Activated T-cell treated with anti-CD3 and anti-CD28 coated beads for 1 hour (primary cell): Measurements from ENCODE around the gene SEMA6A.

Source experiments
- DNase-seq: peaks from one replicate; pipeline ENCODE4 v3.0.0-alpha.2; 2020; ENCODE audit warnings: low read depth

SEMA6A gene

DNA sequence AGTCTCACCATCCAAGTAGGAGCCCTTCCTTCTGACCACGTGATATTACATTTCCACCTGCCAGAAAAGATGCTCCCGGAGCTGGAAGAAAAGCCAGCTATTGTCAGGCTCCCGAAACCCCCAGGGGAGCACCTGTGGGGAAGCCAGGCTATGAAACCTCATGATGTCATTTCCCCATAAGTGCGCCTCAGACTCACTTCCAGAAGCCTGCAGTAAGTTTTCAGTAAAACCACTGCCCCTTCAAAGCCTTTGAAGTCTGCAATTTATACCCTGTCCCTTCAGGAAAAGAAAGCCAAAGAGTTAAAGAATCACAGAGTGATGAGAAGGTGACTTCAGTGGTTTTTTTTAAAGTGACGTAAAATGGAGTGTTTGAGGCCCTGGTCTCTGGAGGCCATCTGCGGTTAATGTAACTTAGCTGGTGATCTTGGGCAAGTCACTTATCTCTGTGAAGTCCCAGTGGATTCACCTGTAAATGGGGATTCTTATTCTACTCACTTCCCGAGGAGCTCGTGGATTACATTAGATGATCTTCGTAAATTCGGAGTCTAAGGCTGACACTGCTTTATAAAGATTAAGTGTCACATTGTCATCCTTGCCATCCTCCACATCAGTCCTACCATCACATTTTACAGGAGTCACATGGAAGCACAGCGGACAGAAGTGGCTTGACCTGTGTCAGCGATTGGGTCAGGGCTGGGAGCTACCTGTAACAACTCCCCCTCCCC, 2.6 kb upstream of the SEMA6A start:
- no peak for DNase-seq

DNA sequence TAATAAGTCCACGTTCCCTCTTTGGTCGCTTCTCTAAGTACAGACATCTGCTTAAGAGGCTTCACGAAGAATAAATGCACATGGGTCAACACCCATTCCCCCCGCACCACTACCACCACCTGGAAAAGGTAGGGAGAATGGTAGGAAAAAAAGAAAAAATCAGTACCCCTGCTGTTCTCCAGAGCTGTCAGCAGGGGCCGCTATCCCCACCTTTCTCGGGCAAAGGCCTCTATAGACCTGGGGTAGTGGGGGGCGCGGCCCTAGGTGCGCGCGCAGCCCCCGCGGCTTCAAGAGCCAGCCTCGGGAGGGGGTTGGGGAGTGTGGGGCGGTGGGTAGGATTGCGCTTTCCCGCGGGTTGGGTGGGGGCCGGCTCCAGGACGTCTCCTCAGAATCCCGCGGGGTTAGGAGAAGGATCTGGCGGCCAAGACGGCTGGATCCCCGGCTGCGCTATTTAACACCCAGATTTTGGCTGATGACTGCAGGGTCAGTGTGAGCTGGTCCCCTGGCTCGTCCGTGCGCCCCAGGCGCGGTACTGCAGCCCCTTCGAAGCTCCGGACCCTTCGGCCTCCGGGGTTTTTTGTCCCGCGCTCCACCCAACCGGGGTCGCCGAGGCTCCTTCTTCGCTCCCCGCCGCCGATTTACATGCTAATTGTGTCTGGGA, 1.6 kb upstream of the SEMA6A start:
- no peak for DNase-seq

DNA sequence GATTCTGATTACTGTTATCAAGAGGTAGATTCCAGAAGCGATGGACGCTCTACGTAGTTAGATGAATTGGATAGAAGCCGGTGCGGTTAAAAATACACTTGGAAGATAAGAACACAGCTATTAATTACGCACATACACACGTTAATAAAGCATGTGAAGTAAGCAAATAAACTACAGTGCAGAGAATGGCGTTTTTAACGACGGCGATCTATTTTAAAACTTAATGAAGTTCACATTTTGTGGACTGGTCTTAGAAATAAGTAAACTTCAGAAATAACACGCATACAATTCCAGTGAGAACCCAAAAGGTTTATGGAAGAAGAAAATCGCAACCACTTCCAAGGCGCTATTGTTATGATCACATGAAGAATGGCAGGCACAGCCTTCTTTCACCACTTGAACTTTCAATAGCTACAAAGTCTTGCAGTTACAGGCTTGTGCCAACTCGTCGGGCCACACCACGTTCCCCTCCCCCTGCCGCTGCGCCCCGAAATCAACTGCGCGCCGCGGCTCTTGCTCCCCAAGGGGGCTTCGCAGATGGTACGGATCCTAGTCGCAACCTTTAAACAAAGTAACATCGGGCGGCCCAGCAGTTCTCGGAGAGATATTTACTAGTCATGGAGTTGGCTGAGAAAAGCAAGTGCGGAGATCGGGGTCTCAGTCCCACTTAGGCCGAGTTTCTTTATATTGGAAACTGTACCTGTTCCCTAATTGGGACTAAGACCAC, 866 bp upstream of the SEMA6A start:
- no peak for DNase-seq

DNA sequence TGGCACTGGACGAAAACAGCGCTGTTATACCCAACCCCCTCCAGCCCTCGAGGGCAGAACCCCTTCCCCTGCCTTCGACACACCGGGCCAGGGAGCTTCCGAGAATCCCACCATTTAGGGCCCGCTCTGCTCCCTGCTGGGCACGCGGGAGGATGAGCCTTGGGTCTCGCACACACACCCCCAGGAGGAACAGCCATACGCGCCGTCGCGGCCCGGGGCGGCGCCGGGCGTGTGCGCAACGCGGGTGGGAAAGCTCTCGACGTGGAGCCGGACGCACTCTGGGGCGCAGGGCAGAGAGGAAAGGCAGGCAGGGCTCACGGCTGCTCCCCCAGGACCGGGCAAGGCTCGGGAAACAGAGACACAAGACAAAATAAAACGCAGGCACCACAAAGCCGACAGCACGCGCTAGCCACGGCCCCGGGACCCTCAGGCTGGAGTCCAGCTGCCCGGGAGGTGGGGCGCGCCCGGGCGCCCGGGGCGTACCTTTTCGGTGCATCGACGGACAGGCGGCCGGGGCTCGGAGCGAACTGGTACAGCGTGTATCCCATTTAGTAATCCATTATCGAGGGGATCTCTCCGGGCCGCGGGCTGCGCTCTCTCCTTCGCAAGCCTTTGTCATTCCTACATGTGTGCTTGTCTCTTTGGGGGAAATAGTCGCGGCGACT, 789 bp downstream of the SEMA6A start:
- no peak for DNase-seq

GRCh38 chr5:116573279-116573701, 1.3 kb downstream of the SEMA6A start:
- DNase-seq, result no peak

DNA sequence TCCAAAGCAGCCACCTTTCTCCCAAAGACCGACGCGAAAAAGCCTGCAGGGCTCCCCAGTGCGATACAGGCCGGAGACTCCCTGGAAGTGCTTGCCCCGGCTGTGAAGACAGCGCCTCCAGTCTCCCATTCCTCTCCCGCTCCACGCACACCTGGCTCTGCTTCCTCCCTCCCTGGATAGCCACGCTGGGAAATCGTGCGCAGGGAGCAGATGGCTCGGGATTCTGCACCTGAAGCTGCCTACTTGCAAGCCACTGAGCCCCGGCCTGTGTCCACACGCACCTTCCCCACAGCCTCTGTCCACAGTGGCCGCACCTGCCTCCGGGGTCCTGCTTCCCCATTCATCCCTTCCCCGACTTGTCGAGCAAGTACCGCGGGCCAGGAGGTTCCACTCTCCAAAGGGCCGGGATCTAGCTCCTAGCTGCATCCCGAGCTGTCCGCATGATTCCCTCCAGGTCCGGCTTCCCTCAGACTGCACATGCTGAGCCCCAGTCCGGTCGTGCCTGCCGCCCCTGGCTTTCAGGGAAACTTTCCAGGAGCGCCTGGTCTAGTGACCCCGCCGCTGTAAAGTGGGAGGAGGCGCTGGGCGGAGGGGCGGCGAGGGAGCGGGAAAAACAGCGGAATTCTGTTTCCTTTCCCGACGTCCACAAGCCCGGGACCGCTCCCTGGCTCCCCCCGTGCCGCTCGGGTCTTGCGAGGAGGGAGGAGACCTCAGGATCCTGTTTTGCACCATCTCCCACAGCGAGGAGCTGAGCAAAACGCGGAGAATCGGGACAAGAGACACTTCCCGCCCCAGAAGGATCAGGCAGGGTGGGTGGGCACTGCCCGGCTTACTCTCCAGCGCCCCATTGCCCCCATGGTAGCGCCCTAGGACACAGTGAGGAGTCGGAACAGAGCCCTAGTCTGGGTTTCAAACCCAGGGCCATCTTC, 2.0 kb downstream of the SEMA6A start:
- DNase-seq, result no peak

DNA sequence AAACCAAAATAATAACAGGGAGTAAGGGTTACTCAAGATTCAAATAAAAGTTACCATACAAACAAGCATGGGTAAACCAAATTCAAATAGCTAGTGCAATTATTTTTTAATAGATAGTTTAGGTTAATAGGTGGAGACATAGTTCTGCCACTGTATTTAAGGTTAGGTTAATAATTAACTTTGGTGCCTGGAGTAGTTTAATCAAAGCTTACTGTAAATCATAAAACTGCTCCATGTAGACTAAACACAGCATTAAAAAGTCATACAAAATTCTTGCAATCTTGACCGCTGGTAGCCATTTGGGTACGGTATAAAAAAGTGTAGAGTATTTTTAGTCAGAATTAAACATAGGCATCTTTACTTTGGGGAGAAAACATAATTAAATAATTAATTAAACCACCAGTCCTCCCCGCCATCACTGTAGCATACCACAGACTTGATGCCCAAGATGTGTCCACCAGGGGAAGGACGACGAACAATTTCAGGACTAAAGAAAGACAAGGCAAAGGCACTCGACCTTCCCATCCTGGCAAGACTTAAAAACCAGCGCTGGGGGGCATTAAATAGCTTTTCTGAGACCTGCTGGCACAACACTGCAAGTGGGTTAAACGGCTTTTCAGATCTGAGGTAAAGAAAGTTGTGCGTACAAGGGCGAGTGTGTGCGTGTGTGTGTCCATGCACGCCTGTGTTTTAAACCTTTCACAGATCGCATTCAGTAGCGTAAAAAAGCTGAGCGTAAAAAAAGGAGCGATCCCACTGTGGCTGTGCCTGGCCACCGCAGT, 2.9 kb downstream of the SEMA6A start:
- no peak for DNase-seq

GRCh38 chr5:116569999-116570398, 4.6 kb downstream of the SEMA6A start:
- no peak for DNase-seq

- no peak for DNase-seq
These were observed 7.5 kb downstream of the SEMA6A start for GRCh38 chr5:116567106-116567505.

DNA sequence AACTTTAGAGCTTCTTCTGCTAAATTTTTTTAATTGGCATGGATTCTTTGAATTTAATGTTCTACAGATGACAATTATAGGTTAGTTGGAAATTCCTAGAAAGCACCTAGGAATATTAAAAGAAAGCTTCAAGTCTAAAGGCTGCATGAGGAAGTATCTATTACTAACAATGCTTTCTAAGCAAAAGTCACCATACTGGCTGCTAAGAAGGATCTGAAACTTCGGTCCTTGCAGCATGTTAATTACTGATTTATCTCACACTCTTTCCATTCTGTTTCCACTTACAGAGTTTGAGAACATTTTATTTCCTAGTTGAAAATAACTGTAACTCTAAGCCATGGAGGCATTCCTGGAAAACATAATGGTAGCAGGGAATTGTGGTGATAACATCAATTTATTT, 8.4 kb downstream of the SEMA6A start:
- no peak for DNase-seq

DNA sequence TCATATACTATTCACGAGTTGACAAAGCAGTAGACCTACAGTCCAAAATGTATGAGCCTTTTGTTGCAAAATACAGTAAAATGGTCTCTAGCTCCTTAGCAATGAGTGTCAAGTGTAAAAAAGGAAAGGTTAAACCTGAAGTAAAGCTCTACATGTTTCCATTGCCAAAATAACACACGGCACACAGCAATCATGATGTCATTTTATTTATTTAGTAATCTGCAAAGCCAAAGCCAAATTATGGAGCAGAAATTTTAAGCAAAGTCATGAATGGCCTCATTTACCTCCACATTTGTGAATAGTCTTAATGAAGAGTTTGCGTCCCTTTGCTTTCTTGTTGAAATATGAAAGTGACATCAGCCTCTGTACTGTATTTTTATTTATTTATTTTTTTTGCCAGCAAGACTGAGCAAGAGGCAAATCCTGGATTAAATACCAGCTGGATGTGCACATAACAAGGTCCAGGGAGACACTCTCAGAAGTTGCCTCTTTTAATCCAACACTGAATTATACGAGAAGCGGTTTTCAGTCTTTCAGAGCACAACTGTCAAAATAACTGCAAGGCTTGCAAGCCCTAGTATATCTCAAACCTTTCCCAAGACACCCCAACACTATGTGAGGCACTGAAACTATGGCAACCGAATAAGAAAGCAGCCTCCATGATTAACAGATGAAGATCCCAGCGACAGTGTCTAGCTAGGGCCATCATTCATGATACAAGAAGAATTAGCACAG, 9.7 kb downstream of the SEMA6A start:
- no peak for DNase-seq

DNA sequence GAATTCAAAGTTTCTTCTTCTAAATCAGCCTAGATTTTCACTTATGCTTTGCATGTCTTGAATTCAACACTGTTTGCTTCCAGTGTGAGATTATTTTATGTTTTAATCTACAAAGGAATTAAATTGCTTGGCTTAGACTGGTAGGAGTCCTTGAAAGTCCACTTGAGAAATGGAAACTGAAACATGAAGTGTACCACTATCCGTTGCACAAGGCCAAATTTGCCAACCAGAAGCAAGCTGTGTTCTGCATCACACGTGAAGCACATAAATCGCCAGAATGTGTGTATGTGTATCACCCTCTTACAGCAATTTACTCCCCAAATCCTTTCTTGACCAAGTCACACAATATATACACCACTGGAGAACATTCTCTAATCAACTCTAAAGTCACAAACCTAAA, 10.3 kb downstream of the SEMA6A start:
- no peak for DNase-seq

GRCh38 chr5:116563736-116564308, 10.8 kb downstream of the SEMA6A start:
- no peak for DNase-seq

DNA sequence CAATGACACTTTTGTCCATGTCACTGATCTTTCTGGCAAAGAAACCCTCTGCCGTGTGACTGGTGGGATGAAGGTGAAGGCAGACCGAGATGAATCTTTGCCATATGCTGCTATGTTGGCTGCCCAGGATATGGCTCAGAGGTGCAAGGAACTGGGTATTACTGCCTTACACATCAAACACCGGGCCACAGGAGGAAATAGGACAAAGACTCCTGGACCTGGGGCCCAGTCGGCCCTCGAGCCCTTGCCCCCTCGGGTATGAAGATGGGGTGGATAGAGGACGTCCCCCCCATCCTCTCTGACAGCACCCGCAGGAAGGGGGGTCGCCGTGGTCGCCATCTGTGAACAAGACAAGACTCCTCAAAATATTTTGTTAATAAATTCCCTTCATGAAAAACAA, 12.0 kb downstream of the SEMA6A start:
- no peak for DNase-seq

- no peak for DNase-seq
These were observed 13.0 kb downstream of the SEMA6A start for GRCh38 chr5:116561658-116562057.

DNA sequence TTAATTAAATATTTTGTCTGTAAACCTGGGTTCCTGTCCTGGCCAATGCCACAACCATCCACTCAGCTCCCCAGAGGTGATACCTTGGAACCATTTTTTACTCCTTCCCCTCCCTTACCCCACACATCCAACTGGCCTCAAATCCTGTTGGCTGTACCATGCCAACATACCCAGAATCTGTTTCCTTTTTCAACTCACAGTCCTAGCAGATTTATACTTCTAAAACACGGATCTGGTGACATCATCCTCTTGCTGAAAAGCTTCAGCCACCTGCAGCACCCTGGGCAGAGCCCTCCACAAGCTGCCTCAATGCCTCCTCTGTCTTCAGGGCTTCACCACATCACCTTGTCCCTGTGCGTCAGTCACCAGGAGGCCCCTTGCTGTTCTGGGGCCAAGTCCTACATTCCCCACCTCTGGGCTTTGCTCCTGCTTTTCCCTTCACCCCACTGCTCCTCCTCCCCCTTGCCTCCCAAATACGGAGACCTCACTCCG, 14.9 kb downstream of the SEMA6A start:
- DNase-seq, result no peak

DNA sequence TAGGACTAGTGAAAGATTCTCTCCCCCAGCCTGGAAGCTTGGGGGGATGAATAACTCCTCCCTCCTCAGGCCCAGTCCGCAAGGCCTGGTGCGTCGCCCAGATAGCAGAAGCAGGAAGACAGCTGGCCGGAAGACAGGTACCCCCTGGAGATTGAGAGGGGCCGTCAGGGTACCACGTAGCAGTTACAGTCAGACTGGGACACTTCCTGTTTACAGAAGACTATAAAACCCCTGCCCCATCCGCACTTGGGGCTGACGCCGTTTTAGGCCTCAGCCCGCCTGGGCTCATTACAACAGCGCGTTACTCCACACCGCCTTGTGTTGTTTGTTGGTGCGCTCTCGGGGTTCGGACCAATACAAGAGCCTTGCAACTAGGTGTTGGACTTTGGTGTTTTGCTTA, 15.4 kb downstream of the SEMA6A start:
- no peak for DNase-seq

DNA sequence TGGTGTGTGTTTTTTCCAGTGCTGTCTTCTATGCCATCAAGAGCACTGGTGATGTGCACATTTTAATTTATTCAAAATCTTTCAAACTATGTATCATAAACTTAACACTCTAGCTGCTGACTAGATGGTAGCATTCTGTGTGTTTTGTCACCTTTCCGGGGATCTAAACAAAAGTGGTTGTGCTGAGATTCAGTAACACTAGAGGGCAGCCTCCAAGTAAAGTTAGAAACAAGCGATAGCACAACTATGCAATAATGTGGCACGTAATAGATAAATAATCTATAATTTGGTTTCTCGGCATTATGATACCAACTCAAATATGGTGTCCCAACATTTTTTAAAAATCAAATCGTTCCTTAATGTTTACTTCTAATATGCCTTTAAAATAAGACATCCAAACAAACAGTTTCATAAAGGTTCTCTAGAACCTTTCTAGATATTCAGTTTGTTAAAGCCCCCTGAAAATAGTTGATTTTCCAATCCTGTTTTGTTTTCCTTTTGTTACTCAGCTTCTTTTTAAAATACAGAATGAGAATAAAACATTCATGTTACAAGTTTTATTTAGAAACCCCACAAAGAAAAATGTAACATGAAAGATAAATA, 16.9 kb downstream of the SEMA6A start:
- DNase-seq, result no peak

DNA sequence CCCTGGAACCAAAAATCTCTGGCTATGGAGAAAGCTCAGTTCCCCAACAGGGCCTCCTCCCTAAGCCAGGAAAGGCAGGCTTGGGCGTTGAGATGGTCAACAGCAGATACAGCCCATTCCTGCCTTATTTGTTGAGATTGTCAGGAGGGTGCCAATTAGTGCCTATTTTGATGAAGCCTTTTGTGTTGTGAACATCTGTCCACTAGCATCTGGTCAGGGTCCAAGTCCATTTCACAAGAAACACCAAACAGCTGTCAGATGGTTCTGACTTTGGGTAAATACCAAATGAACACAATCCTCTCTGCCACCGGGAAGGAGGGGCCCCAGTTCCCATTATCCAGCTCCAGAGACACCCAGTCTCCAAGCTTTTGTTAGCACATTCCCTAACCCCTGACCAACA, 19.9 kb downstream of the SEMA6A start:
- DNase-seq, result no peak
